A549 (cell line): Measurements from ENCODE around the gene MYO19.

Experiments used
- CTCF ChIP-seq: fragments of >200 bp; sonication (Bioruptor Twin); formaldehyde crosslinking; IDR thresholded peaks from 3 replicates; pipeline ENCODE4 v1.5.1; 2016
- KDM5A ChIP-seq: fragments of 200-600 bp; sonication (generic); IDR thresholded peaks from 2 replicates; pipeline ENCODE4 v1.6.1; 2016; ENCODE audit warnings: antibody characterized with exemption, mild to moderate bottlenecking
- MAZ ChIP-seq: fragments of 150-350 bp; IDR thresholded peaks from 2 replicates; pipeline ENCODE4 v1.6.1; 2014; ENCODE audit warnings: antibody characterized with exemption, low read depth, low read length, borderline replicate concordance
- PBX3 ChIP-seq: IDR thresholded peaks from 2 replicates; pipeline ENCODE4 v1.6.1; 2012

- no peak for TF ChIP-seq MAZ
- no peak for TF ChIP-seq KDM5A
- TF ChIP-seq CTCF: no peak
- no peak for TF ChIP-seq PBX3
Observed at GRCh38 chr17:36461330-36462110, 73.1 kb downstream of the MYO19 start.
